ENCODE measurements around the gene MIXL1. TPM values are rescaled to one million over a fixed set of nuclear protein-coding genes. Genes with fewer than 3 reads are reported as not detected.

MIXL1 gene
- total and polyA plus RNA-seq, 2 of the 13 experiments (the other 11 are each of a cell fraction or from before 2014, with no cell fraction given): 7.6 to 18.5 TPM

GRCh38 chr1:226203240-226203639 is 20.2 kb upstream of the MIXL1 start:
- 35% methylated on average over 1 of the region's 1 CpG for WGBS (ENCODE audit: low lambda C conversion rate)
- Histone ChIP-seq H3K36me3 (replicated peaks in 1 of 2; ENCODE audit: control insufficient read depth in 1 of 2, insufficient read depth in 2 of 2, low read length in 2 of 2) (no peaks in the 10 kb centered on the region), H3K4me2 (ENCODE audit: low read depth, low read length) (no peak overlapping the region), H3K27ac (ENCODE audit: extremely low read length, insufficient read depth, low read length) (no peak overlapping the region), H3K9me3 (ENCODE audit: low read length) (no peaks in the 10 kb centered on the region), H2AFZ (ENCODE audit: low read length) (no peak overlapping the region), H3K4me1 (ENCODE audit: insufficient read depth, low read length) (peaks cover 11% of the 10 kb centered on the region), H3K27me3 (ENCODE audit: control insufficient read depth in 1 of 2, insufficient read depth in 2 of 2, low read length in 2 of 2) (peaks cover 0 to 12% of the 10 kb centered on the region in 2 experiments; a peak in 1 of 5 replicates), H3K79me2 (ENCODE audit: insufficient read depth, low read length) (no peaks in the 10 kb centered on the region), H3K9ac (ENCODE audit: insufficient read depth, low read depth, low read length) (no peak overlapping the region), H3K4me3 (replicated peaks in 1 of 3; ENCODE audit: insufficient read depth in 1 of 3, low read depth in 2 of 3, low read length in 3 of 3) (no peak overlapping the region), H4K20me1 (ENCODE audit: insufficient read depth, low read length) (no peaks in the 10 kb centered on the region)
- CTCF ChIA-PET (ENCODE audit: low intra/inter-chr PET ratio, low total read pairs): no interaction called here
- DNase-seq (ENCODE audit: low spot score) (no peak), ATAC-seq (no peak), FAIRE-seq (no peak)
- POLR2A ChIA-PET: no interaction called here
- intact Hi-C loops (cut with micrococcal nuclease; ENCODE audit: unreplicated experiment): loop anchor here (5.0 kb wide), 1 partner anchor 129 kb away; no protein-coding TSS in a partner anchor
- TF ChIP-seq, protein P1, sequence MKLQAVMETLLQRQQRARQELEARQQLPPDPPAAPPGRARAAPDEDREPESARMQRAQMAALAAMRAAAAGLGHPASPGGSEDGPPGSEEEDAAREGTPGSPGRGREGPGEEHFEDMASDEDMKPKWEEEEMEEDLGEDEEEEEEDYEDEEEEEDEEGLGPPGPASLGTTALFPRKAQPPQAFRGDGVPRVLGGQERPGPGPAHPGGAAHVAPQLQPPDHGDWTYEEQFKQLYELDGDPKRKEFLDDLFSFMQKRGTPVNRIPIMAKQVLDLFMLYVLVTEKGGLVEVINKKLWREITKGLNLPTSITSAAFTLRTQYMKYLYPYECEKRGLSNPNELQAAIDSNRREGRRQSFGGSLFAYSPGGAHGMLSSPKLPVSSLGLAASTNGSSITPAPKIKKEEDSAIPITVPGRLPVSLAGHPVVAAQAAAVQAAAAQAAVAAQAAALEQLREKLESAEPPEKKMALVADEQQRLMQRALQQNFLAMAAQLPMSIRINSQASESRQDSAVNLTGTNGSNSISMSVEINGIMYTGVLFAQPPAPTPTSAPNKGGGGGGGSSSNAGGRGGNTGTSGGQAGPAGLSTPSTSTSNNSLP (IDR thresholded peaks at IDR 0.05; ENCODE audit: low read depth, low read length): no peak
- TF ChIP-seq ZNF430 (CRISPR knock-in tag; IDR thresholded peaks at IDR 0.05) (no peak), POLR2G (IDR thresholded peaks at IDR 0.05; ENCODE audit: low read depth, low read length) (no peak), CREM (IDR thresholded peaks at IDR 0.05) (no peak), CREM (CRISPR knock-in tag; IDR thresholded peaks at IDR 0.05) (no peak), ZNF260 (CRISPR knock-in tag; IDR thresholded peaks at IDR 0.05; ENCODE audit: borderline replicate concordance, low read depth) (no peak), DMTF1 (CRISPR knock-in tag; IDR thresholded peaks at IDR 0.05) (no peak), ZNF101 (CRISPR knock-in tag; IDR thresholded peaks at IDR 0.05; ENCODE audit: borderline replicate concordance, low read depth) (no peak), SIX4 (CRISPR knock-in tag; IDR thresholded peaks at IDR 0.05) (no peak)
- TF ChIP-seq, protein P2, sequence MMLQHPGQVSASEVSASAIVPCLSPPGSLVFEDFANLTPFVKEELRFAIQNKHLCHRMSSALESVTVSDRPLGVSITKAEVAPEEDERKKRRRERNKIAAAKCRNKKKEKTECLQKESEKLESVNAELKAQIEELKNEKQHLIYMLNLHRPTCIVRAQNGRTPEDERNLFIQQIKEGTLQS (CRISPR knock-in tag; IDR thresholded peaks at IDR 0.05): no peak
- in situ Hi-C loops (cut with HindIII; ENCODE audit: extremely low pct_ligation_motif_present, low pct_unique_long_range_greater_than_20kb): no loop called here
- no TSS peak for BruUV-seq (replicated peaks)
